Mammary epithelial cell (primary cell): ENCODE data around the gene CENPO.

ENCODE experiments used
- CTCF ChIP-seq, 2 donors: IDR thresholded peaks in 1 of 2; conservative IDR thresholded peaks in 1 of 2; 2 replicates each; pipeline ENCODE4 v1.5.1; 2011 to 2012; ENCODE audit warnings: inconsistent platforms in 2 of 2, low read length in 2 of 2, mild to moderate bottlenecking in 2 of 2, control low read depth in 1 of 2, low read depth in 1 of 2; ENCODE audit not compliant: insufficient read depth in 1 of 2; ENCODE audit errors: extremely low read depth in 1 of 2
- EZH2 ChIP-seq: IDR thresholded peaks from 2 replicates; pipeline ENCODE4 v1.6.1; 2012; ENCODE audit warnings: low read length, inconsistent platforms, borderline replicate concordance

GRCh38 chr2:24845691-24846090 lies 52.5 kb downstream of the CENPO start:
- TF ChIP-seq CTCF (conservative IDR thresholded peaks at IDR 0.05 in 1 of 2, IDR thresholded peaks at IDR 0.05 in 1 of 2; ENCODE audit: extremely low read depth in 1 of 2, insufficient read depth in 1 of 2, low read depth in 1 of 2, low read length in 2 of 2) (no peak), EZH2 (no peak)
